OCI-LY1 (cell line): ENCODE data around the gene MEG3.

Experiments used
- CTCF ChIP-seq: fragments of 200-600 bp; sonication (generic), shearing (Covaris generic); IDR thresholded peaks from 2 replicates; pipeline ENCODE4 v1.5.1; 2017; ENCODE audit warnings: mild to moderate bottlenecking, antibody characterized with exemption, low read length, moderate library complexity, mixed read lengths
- EZH2 ChIP-seq: fragments of 200-600 bp; sonication (generic), shearing (Covaris generic); IDR thresholded peaks from 2 replicates; pipeline ENCODE4 v1.8.0; 2017; ENCODE audit warnings: borderline replicate concordance, mixed run types, mild to moderate bottlenecking, antibody characterized with exemption, low read length, moderate library complexity, mixed read lengths

- TF ChIP-seq CTCF, result no peak
- no peak for TF ChIP-seq EZH2
Observed at GRCh38 chr14:100779691-100780080, 46.2 kb upstream of the MEG3 start.
